ENCODE data around the gene NR2F1-AS1.
"Not testable (repeated sequence)": the region's sequence is repeated elsewhere in the genome, so short reads cannot be mapped to it uniquely, and the experiment has no call there.

The NR2F1-AS1 gene

GRCh38 chr5:93391169-93391568, 189.8 kb downstream of the NR2F1-AS1 start:
- WGBS = 89% methylated on average over 2 of the region's 2 CpGs
- not testable (repeated sequence) for H3K36me3 ChIP-seq (ENCODE audit: insufficient read depth, low read length)

GRCh38 chr5:93385655-93386054, 195.4 kb downstream of the NR2F1-AS1 start:
- H3K27ac ChIP-seq (ENCODE audit: low read depth, low read length) = no peak overlapping the region
- no peaks in the 10 kb centered on the region for H3K27me3 ChIP-seq (ENCODE audit: insufficient read depth, low read length)
- H3K9me3 ChIP-seq (ENCODE audit: insufficient read depth, low read depth, low read length) = no peaks in the 10 kb centered on the region
- WGBS = 90% methylated on average over 1 of the region's 2 CpGs
- 0 out of 2 replicates have a peak, but pooled peaks cover 8% of the 10 kb centered on the region for H3K4me1 ChIP-seq (ENCODE audit: insufficient read depth, low read length)
- H3K36me3 ChIP-seq (ENCODE audit: insufficient read depth, low read length) = no peaks in the 10 kb centered on the region
- no peak overlapping the region for H3K4me3 ChIP-seq (ENCODE audit: low read length)
- H3K9ac ChIP-seq (ENCODE audit: low read depth, low read length) = no peak overlapping the region

More at GRCh38 chr5:93391169-93391568, 189.8 kb downstream of the NR2F1-AS1 start:
- not testable (repeated sequence) for H3K27me3 ChIP-seq (ENCODE audit: insufficient read depth, low read length); H3K27ac ChIP-seq (ENCODE audit: low read depth, low read length); H3K9ac ChIP-seq (ENCODE audit: low read depth, low read length); H3K4me1 ChIP-seq (ENCODE audit: insufficient read depth, low read length); H3K9me3 ChIP-seq (ENCODE audit: insufficient read depth, low read depth, low read length); H3K4me3 ChIP-seq (ENCODE audit: low read length)

- Histone ChIP-seq H3K27ac (ENCODE audit: low read depth, low read length) (no peak overlapping the region), H3K36me3 (ENCODE audit: insufficient read depth, low read length) (no peaks in the 10 kb centered on the region), H3K4me1 (ENCODE audit: insufficient read depth, low read length) (0 out of 2 replicates have a peak, but pooled peaks cover 8% of the 10 kb centered on the region), H3K9me3 (ENCODE audit: insufficient read depth, low read depth, low read length) (no peaks in the 10 kb centered on the region), H3K4me3 (ENCODE audit: low read length) (no peak overlapping the region), H3K9ac (ENCODE audit: low read depth, low read length) (no peak overlapping the region), H3K27me3 (ENCODE audit: insufficient read depth, low read length) (no peaks in the 10 kb centered on the region)
- WGBS = 91% methylated on average over 3 of the region's 3 CpGs
Measured at GRCh38 chr5:93384995-93385394, 196.0 kb downstream of the NR2F1-AS1 start.

- 95% methylated on average over 4 of the region's 4 CpGs for WGBS
Measured at GRCh38 chr5:93384026-93384425, 197.0 kb downstream of the NR2F1-AS1 start.

GRCh38 chr5:93382188-93382825, 198.7 kb downstream of the NR2F1-AS1 start:
- Histone ChIP-seq H3K9ac (ENCODE audit: low read depth, low read length) (no peak overlapping the region), H3K27ac (ENCODE audit: low read depth, low read length) (no peak overlapping the region), H3K27me3 (ENCODE audit: insufficient read depth, low read length) (no peaks in the 10 kb centered on the region), H3K9me3 (ENCODE audit: insufficient read depth, low read depth, low read length) (no peaks in the 10 kb centered on the region), H3K36me3 (ENCODE audit: insufficient read depth, low read length) (no peaks in the 10 kb centered on the region), H3K4me3 (ENCODE audit: low read length) (no peak overlapping the region), H3K4me1 (ENCODE audit: insufficient read depth, low read length) (0 out of 2 replicates have a peak, but pooled peaks cover 8% of the 10 kb centered on the region)
- 98% methylated on average over 3 of the region's 3 CpGs for WGBS

More at GRCh38 chr5:93384026-93384425, 197.0 kb downstream of the NR2F1-AS1 start:
- Histone ChIP-seq H3K27me3 (ENCODE audit: insufficient read depth, low read length) (no peaks in the 10 kb centered on the region), H3K9ac (ENCODE audit: low read depth, low read length) (no peak overlapping the region), H3K27ac (ENCODE audit: low read depth, low read length) (no peak overlapping the region), H3K4me3 (ENCODE audit: low read length) (no peak overlapping the region), H3K36me3 (ENCODE audit: insufficient read depth, low read length) (no peaks in the 10 kb centered on the region), H3K4me1 (ENCODE audit: insufficient read depth, low read length) (0 out of 2 replicates have a peak, but pooled peaks cover 8% of the 10 kb centered on the region), H3K9me3 (ENCODE audit: insufficient read depth, low read depth, low read length) (no peaks in the 10 kb centered on the region)

GRCh38 chr5:93381057-93381456, 200.0 kb downstream of the NR2F1-AS1 start:
- Histone ChIP-seq H3K27ac (ENCODE audit: low read depth, low read length) (no peak overlapping the region), H3K9ac (ENCODE audit: low read depth, low read length) (no peak overlapping the region), H3K9me3 (ENCODE audit: insufficient read depth, low read depth, low read length) (no peaks in the 10 kb centered on the region), H3K4me1 (ENCODE audit: insufficient read depth, low read length) (0 out of 2 replicates have a peak, but pooled peaks cover 8% of the 10 kb centered on the region), H3K36me3 (ENCODE audit: insufficient read depth, low read length) (no peaks in the 10 kb centered on the region), H3K4me3 (ENCODE audit: low read length) (no peak overlapping the region), H3K27me3 (ENCODE audit: insufficient read depth, low read length) (no peaks in the 10 kb centered on the region)
- 88% methylated on average over 4 of the region's 4 CpGs for WGBS

- no peaks in the 10 kb centered on the region for H3K27me3 ChIP-seq (ENCODE audit: insufficient read depth, low read length)
- H3K4me3 ChIP-seq (ENCODE audit: low read length) = no peak overlapping the region
- no peaks in the 10 kb centered on the region for H3K9me3 ChIP-seq (ENCODE audit: insufficient read depth, low read depth, low read length)
- no peak overlapping the region for H3K27ac ChIP-seq (ENCODE audit: low read depth, low read length)
- 0 out of 2 replicates have a peak, but pooled peaks cover 8% of the 10 kb centered on the region for H3K4me1 ChIP-seq (ENCODE audit: insufficient read depth, low read length)
- H3K36me3 ChIP-seq (ENCODE audit: insufficient read depth, low read length) = no peaks in the 10 kb centered on the region
- WGBS = 71% methylated on average over 2 of the region's 2 CpGs
- no peak overlapping the region for H3K9ac ChIP-seq (ENCODE audit: low read depth, low read length)
Measured at GRCh38 chr5:93378073-93378472, 202.9 kb downstream of the NR2F1-AS1 start.

GRCh38 chr5:93371893-93372292, 209.1 kb downstream of the NR2F1-AS1 start:
- no peak overlapping the region for H3K4me3 ChIP-seq (ENCODE audit: low read length)
- WGBS = 100% methylated on average over 2 of the region's 2 CpGs
- no peaks in the 10 kb centered on the region for H3K27me3 ChIP-seq (ENCODE audit: insufficient read depth, low read length)
- no peaks in the 10 kb centered on the region for H3K36me3 ChIP-seq (ENCODE audit: insufficient read depth, low read length)
- H3K27ac ChIP-seq (ENCODE audit: low read depth, low read length) = no peak overlapping the region
- H3K9ac ChIP-seq (ENCODE audit: low read depth, low read length) = no peak overlapping the region
- H3K9me3 ChIP-seq (ENCODE audit: insufficient read depth, low read depth, low read length) = no peaks in the 10 kb centered on the region
- no peaks in the 10 kb centered on the region for H3K4me1 ChIP-seq (ENCODE audit: insufficient read depth, low read length)

- Histone ChIP-seq H3K36me3 (ENCODE audit: insufficient read depth, low read length) (no peaks in the 10 kb centered on the region), H3K27me3 (ENCODE audit: insufficient read depth, low read length) (no peaks in the 10 kb centered on the region), H3K4me1 (ENCODE audit: insufficient read depth, low read length) (no peaks in the 10 kb centered on the region), H3K9me3 (ENCODE audit: insufficient read depth, low read depth, low read length) (no peaks in the 10 kb centered on the region), H3K9ac (ENCODE audit: low read depth, low read length) (no peak overlapping the region), H3K27ac (ENCODE audit: low read depth, low read length) (no peak overlapping the region), H3K4me3 (ENCODE audit: low read length) (no peak overlapping the region)
- WGBS = no CpG with 5 or more reads among the region's 2 CpGs
Measured at GRCh38 chr5:93364378-93364777, 216.6 kb downstream of the NR2F1-AS1 start.

GRCh38 chr5:93360436-93361088, 220.5 kb downstream of the NR2F1-AS1 start:
- H3K36me3 ChIP-seq (ENCODE audit: insufficient read depth, low read length) = no peaks in the 10 kb centered on the region
- no peaks in the 10 kb centered on the region for H3K9me3 ChIP-seq (ENCODE audit: insufficient read depth, low read depth, low read length)
- H3K27ac ChIP-seq (ENCODE audit: low read depth, low read length) = no peak overlapping the region
- no peaks in the 10 kb centered on the region for H3K27me3 ChIP-seq (ENCODE audit: insufficient read depth, low read length)
- H3K4me1 ChIP-seq (ENCODE audit: insufficient read depth, low read length) = no peaks in the 10 kb centered on the region
- no peak overlapping the region for H3K4me3 ChIP-seq (ENCODE audit: low read length)
- H3K9ac ChIP-seq (ENCODE audit: low read depth, low read length) = no peak overlapping the region
- WGBS = 93% methylated on average over 5 of the region's 5 CpGs

GRCh38 chr5:93359960-93360305, 221.1 kb downstream of the NR2F1-AS1 start:
- Histone ChIP-seq H3K27ac (ENCODE audit: low read depth, low read length) (no peak overlapping the region), H3K4me1 (ENCODE audit: insufficient read depth, low read length) (no peaks in the 10 kb centered on the region), H3K9me3 (ENCODE audit: insufficient read depth, low read depth, low read length) (no peaks in the 10 kb centered on the region), H3K4me3 (ENCODE audit: low read length) (no peak overlapping the region), H3K27me3 (ENCODE audit: insufficient read depth, low read length) (no peaks in the 10 kb centered on the region), H3K9ac (ENCODE audit: low read depth, low read length) (no peak overlapping the region), H3K36me3 (ENCODE audit: insufficient read depth, low read length) (no peaks in the 10 kb centered on the region)
- 91% methylated on average over 5 of the region's 5 CpGs for WGBS

All from HUES64 (cell line).